HCT116 (cell line): ENCODE data around the gene PPP1R13L. TPM values are rescaled to one million over a fixed set of nuclear protein-coding genes. Genes with fewer than 3 reads are reported as not detected.

Experiments used
- ATAC-seq: fragments of 200-7000 bp; cut with Tn5 transposase; 2 replicates; pipeline ENCODE4 v1.9.1; 2020; ENCODE audit warnings: mild to moderate bottlenecking, moderate library complexity
- BruUV-seq: library from RNA; stranded (reverse); fragments of 400-500 nt; replicated peaks from 2 replicates; lab custom pipeline; 2021; lab: Mats Ljungman, UMichigan
- CTCF ChIA-PET: fragments of 300-600 bp; sonication (Branson Sonifier 250); formaldehyde crosslinking; loops from one replicate; lab custom pipeline; 2021; ENCODE audit warnings: antibody characterized with exemption; lab: Charles Lee
- POLR2A ChIA-PET: fragments of 300-600, 350-600 bp; sonication (Branson Sonifier 250); formaldehyde crosslinking; loops from one replicate; lab custom pipeline; 2021; ENCODE audit warnings: antibody characterized with exemption; lab: Charles Lee
- RAD21 ChIA-PET, 2 experiments: fragments of 300-600 bp; sonication (Branson Sonifier 250); formaldehyde crosslinking; loops; one replicate each; lab custom pipeline; 2023; ENCODE audit warnings: low total read pairs in 2 of 2; ENCODE audit not compliant: uncharacterized antibody in 2 of 2, unreplicated experiment in 2 of 2, low non-redundant PET in 1 of 2; lab: Charles Lee
- DNase-seq: peaks from one replicate; pipeline ENCODE4 v3.0.0-alpha.2; 2010; ENCODE audit warnings: low read depth, low spot score
- H2AFZ ChIP-seq: fragments of 200-600 bp; shearing (Covaris generic), sonication (generic); 2 replicates; pipeline ENCODE4 v1.6.1; 2017; ENCODE audit warnings: low read depth, mixed run types, mixed read lengths, antibody characterized with exemption, low read length; ENCODE audit not compliant: poor library complexity, severe bottlenecking
- H3K27ac ChIP-seq: 2 replicates; pipeline ENCODE4 v1.5.1; 2012; ENCODE audit warnings: low read depth, low read length
- H3K27me3 ChIP-seq: fragments of 200-600 bp; sonication (generic); 2 replicates; pipeline ENCODE4 v1.6.1; 2016; ENCODE audit warnings: mixed run types, low read length, mixed read lengths; ENCODE audit not compliant: insufficient read depth
- H3K36me3 ChIP-seq, 2 experiments: fragments of 200-500 bp in 1 of 2; fragments of 200-600 bp in 1 of 2; sonication (Bioruptor generic) in 1 of 2; sonication (generic) in 1 of 2; 2 replicates each; pipeline versions ENCODE4 v1.5.1 to v1.6.1; 2014 to 2016; ENCODE audit warnings: low read length in 2 of 2, inconsistent platforms in 1 of 2, mixed read lengths in 1 of 2, mixed run types in 1 of 2; ENCODE audit not compliant: insufficient read depth in 2 of 2, control insufficient read depth in 1 of 2
- H3K4me1 ChIP-seq, 2 experiments: fragments of 200-600 bp in 1 of 2; sonication (generic) in 1 of 2; 2 replicates each; pipeline versions ENCODE4 v1.5.1 to v1.6.1; 2012 to 2017; ENCODE audit warnings: low read length in 2 of 2, inconsistent platforms in 1 of 2, mild to moderate bottlenecking in 1 of 2, mixed read lengths in 1 of 2, mixed run types in 1 of 2, moderate library complexity in 1 of 2; ENCODE audit not compliant: insufficient read depth in 2 of 2, control insufficient read depth in 1 of 2
- H3K4me2 ChIP-seq: fragments of 200-600 bp; sonication (generic); 2 replicates; pipeline ENCODE4 v1.6.1; 2017; ENCODE audit warnings: mixed run types, low read length, mixed read lengths
- H3K4me3 ChIP-seq, 2 experiments: fragments of 200-600 bp in 1 of 2; sonication (generic) in 1 of 2; replicated peaks in 1 of 2; 2 replicates each; pipeline ENCODE4 v1.5.1; 2011 to 2016; ENCODE audit warnings: low read length in 2 of 2, control low read depth in 1 of 2, low read depth in 1 of 2, mild to moderate bottlenecking in 1 of 2, mixed read lengths in 1 of 2, mixed run types in 1 of 2
- H3K79me2 ChIP-seq: fragments of 200-600 bp; sonication (generic); 2 replicates; pipeline ENCODE4 v1.6.1; 2017; ENCODE audit warnings: mild to moderate bottlenecking, mixed run types, low read length, moderate library complexity, mixed read lengths; ENCODE audit not compliant: insufficient read depth
- H3K9ac ChIP-seq: fragments of 200-600 bp; sonication (generic); 2 replicates; pipeline ENCODE4 v1.6.1; 2016; ENCODE audit warnings: low read length, mixed read lengths
- H3K9me2 ChIP-seq: fragments of 200-600 bp; sonication (generic), shearing (Covaris generic); 2 replicates; pipeline ENCODE4 v1.6.1; 2017; ENCODE audit warnings: mixed run types, mild to moderate bottlenecking, moderate library complexity; ENCODE audit not compliant: insufficient read depth
- H3K9me3 ChIP-seq, 2 experiments: fragments of 200-500 bp in 1 of 2; fragments of 200-600 bp in 1 of 2; sonication (Bioruptor generic) in 1 of 2; sonication (generic) in 1 of 2; 2 replicates each; pipeline ENCODE4 v1.6.1; 2014 to 2017; ENCODE audit warnings: low read length in 2 of 2, mixed read lengths in 2 of 2, inconsistent platforms in 1 of 2, low read depth in 1 of 2, mild to moderate bottlenecking in 1 of 2, mixed run types in 1 of 2, moderate library complexity in 1 of 2; ENCODE audit not compliant: control insufficient read depth in 1 of 2, insufficient read depth in 1 of 2
- H4K20me1 ChIP-seq: fragments of 200-600 bp; sonication (generic), shearing (Covaris generic); 2 replicates; pipeline ENCODE4 v1.6.1; 2017; ENCODE audit warnings: mixed run types, mild to moderate bottlenecking, moderate library complexity; ENCODE audit not compliant: insufficient read depth
- CBX3 ChIP-seq: IDR thresholded peaks from 2 replicates; pipeline ENCODE4 v1.6.1; 2012; ENCODE audit warnings: low read depth
- CEBPB ChIP-seq: IDR thresholded peaks from 2 replicates; pipeline ENCODE4 v1.6.1; 2012; ENCODE audit warnings: low read depth
- EGR1 ChIP-seq: IDR thresholded peaks from 2 replicates; pipeline ENCODE4 v1.6.1; 2012; ENCODE audit warnings: low read depth
- ELF1 ChIP-seq: IDR thresholded peaks from 2 replicates; pipeline ENCODE4 v1.6.1; 2012; ENCODE audit warnings: low read depth, borderline replicate concordance
- EZH2 ChIP-seq: fragments of 200-600 bp; sonication (generic); IDR thresholded peaks from 2 replicates; pipeline ENCODE4 v1.6.1; 2017; ENCODE audit warnings: antibody characterized with exemption, mixed run types
- EZH2phosphoT487 ChIP-seq: fragments of 200-600 bp; IDR thresholded peaks from 2 replicates; pipeline ENCODE4 v1.6.1; 2018; ENCODE audit warnings: antibody characterized with exemption, borderline replicate concordance
- FOSL1 ChIP-seq: IDR thresholded peaks from 2 replicates; pipeline ENCODE4 v1.6.1; 2012; ENCODE audit warnings: low read depth
- JUND ChIP-seq: IDR thresholded peaks from 2 replicates; pipeline ENCODE4 v1.6.1; 2012
- POLR2AphosphoS5 ChIP-seq: IDR thresholded peaks from 2 replicates; pipeline ENCODE4 v1.6.1; 2011; ENCODE audit warnings: mild to moderate bottlenecking, low read depth, low read length, moderate library complexity
- RAD21 ChIP-seq: IDR thresholded peaks from 2 replicates; pipeline ENCODE4 v1.6.1; 2012; ENCODE audit warnings: low read depth, mild to moderate bottlenecking
- SIN3A ChIP-seq: IDR thresholded peaks from 2 replicates; pipeline ENCODE4 v1.6.1; 2012; ENCODE audit warnings: low read depth
- SP1 ChIP-seq: IDR thresholded peaks from 2 replicates; pipeline ENCODE4 v1.6.1; 2012; ENCODE audit warnings: low read depth
- SRF ChIP-seq: IDR thresholded peaks from 2 replicates; pipeline ENCODE4 v1.6.1; 2012; ENCODE audit warnings: low read depth
- YY1 ChIP-seq: IDR thresholded peaks from 2 replicates; pipeline ENCODE4 v1.6.1; 2011; ENCODE audit warnings: low read length, low read depth, moderate library complexity, mild to moderate bottlenecking; ENCODE audit not compliant: insufficient replicate concordance; ENCODE audit errors: extremely low read depth
- ZFX ChIP-seq: fragments of 450-650 bp; IDR thresholded peaks from 2 replicates; pipeline ENCODE4 v1.6.1; 2017
- ZNF274 ChIP-seq: fragments of 200-500 bp; sonication (Bioruptor generic); IDR thresholded peaks from 2 replicates; pipeline ENCODE4 v1.6.1; 2014; ENCODE audit warnings: mild to moderate bottlenecking, low read depth, low read length, inconsistent platforms
- intact Hi-C: fragments of 100-400 bp; cut with micrococcal nuclease; formaldehyde crosslinking; loops from 2 replicates; pipeline ENCODE4 v1.10.0; 2022
- total RNA-seq: library from RNA; stranded (reverse); gene quantifications from one replicate; pipeline ENCODE4 v1.2.1, GENCODE V29; 2021; ENCODE audit not compliant: unreplicated experiment
- TF ChIP-seq, protein P1 (sequence below), 3 experiments: fragments of 200-600 bp in 1 of 3; sonication (generic) in 1 of 3; IDR thresholded peaks in 2 of 3; conservative IDR thresholded peaks in 1 of 3; 2 replicates each; pipeline ENCODE4 v1.5.1; 2012 to 2017; ENCODE audit warnings: low read depth in 2 of 3, low read length in 2 of 3, antibody characterized with exemption in 1 of 3, borderline replicate concordance in 1 of 3, control low read depth in 1 of 3, mild to moderate bottlenecking in 1 of 3, mixed read lengths in 1 of 3, mixed run types in 1 of 3, moderate library complexity in 1 of 3; ENCODE audit not compliant: insufficient read depth in 1 of 3
- TF ChIP-seq, protein P2 (sequence below): IDR thresholded peaks from 2 replicates; pipeline ENCODE4 v1.6.1; 2012
- TF ChIP-seq, protein P3 (sequence below): IDR thresholded peaks from 2 replicates; pipeline ENCODE4 v1.6.1; 2012
- TF ChIP-seq, protein P4 (sequence below): IDR thresholded peaks from 2 replicates; pipeline ENCODE4 v1.6.1; 2011; ENCODE audit warnings: mild to moderate bottlenecking, low read length, moderate library complexity; ENCODE audit not compliant: insufficient replicate concordance; ENCODE audit errors: extremely low read depth

Gene PPP1R13L
- total RNA-seq, 1 experiment from 2014 or later: 89.1 TPM

DNA sequence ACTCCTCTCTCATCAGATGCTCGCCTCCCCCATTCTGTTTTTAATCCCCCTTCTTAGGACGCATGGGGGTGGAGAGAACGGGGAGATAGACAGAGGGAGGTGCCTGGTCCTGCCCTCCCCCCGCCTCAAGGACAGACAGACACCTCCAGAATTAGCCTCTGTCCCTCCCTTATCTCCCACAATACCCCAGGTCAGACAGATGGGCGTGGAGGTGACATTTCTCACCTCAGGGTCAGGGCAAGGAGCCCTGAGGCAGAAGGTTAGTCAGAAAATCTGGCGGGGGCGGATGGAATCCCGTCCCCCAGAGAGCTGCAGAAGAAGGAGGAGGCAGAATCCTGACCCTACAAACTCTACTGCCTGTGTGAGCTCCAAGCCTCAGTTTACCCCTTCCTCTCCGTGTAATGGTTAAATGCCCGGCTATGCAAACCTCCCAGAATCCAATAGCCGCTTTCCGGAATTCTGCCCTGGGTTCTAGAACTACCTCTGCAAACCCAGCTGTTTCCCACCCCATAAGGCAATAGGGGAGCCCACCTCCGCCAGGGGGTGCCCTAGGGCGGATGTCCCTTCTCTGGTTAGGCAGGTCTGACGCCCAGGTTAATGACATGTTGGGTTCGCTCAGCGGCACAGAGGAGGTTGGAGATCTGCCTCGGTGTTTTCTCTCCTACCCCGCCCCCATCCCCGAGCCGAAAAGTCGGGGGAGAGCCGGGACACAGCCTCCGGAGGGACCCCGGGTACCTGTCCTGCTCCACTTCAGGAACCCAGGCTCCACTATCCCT, 900 bp downstream of the PPP1R13L start:
- Histone ChIP-seq H4K20me1 (no peaks in the 10 kb centered on the region), H3K4me2 (peak overlapping the region; percentile 78), H3K79me2 (peaks cover 76% of the 10 kb centered on the region), H3K4me3 (peak overlapping the region; percentile 83 to 99), H3K9me3 (no peaks in the 10 kb centered on the region), H3K36me3 (peaks cover 0 to 10% of the 10 kb centered on the region in 2 experiments; a peak in 1 of 4 replicates), H3K27ac (peak overlapping the region; percentile 87), H3K9me2 (no peaks in the 10 kb centered on the region), H2AFZ (no peak overlapping the region), H3K4me1 (peaks cover 27 to 61% of the 10 kb centered on the region in 2 experiments), H3K27me3 (no peaks in the 10 kb centered on the region), H3K9ac (peak overlapping the region; percentile 79)
- RAD21 ChIA-PET: interaction anchor here in 1 of 2 experiments (1.2 kb wide), 1 partner anchor 75 kb away, joined by 3 read pairs; no protein-coding TSS in a partner anchor
- DNase-seq (no peak), ATAC-seq (peak; percentile 31)
- intact Hi-C loops: no loop called here
- CTCF ChIA-PET: interaction anchor here (0.7 to 2.7 kb wide), 10 partner anchors 9 to 239 kb away, joined by 3 to 22 read pairs (median 4); no protein-coding TSS in a partner anchor
- POLR2A ChIA-PET: interaction anchor here (0.8 to 3.1 kb wide), 4 partner anchors 21 to 238 kb away, joined by 4 to 16 read pairs (median 5); partner anchors contain the start of gene FOSB
- BruUV-seq: no TSS peak
- TF ChIP-seq SP1 (peak; percentile 34; the same call in 1 of the 2 replicates), ZFX (no peak), CBX3 (no peak), JUND (no peak), POLR2AphosphoS5 (peak; percentile 55; the same call in 1 of the 2 replicates), ZNF274 (no peak), EZH2phosphoT487 (no peak), EGR1 (peak; percentile 72), YY1 (no peak), FOSL1 (no peak), SIN3A (peak; percentile 10; the same call in 1 of the 2 replicates), RAD21 (no peak), ELF1 (no peak), CEBPB (no peak), EZH2 (no peak), SRF (peak; percentile 77; the same call in 1 of the 2 replicates)
- TF ChIP-seq, protein P1, sequence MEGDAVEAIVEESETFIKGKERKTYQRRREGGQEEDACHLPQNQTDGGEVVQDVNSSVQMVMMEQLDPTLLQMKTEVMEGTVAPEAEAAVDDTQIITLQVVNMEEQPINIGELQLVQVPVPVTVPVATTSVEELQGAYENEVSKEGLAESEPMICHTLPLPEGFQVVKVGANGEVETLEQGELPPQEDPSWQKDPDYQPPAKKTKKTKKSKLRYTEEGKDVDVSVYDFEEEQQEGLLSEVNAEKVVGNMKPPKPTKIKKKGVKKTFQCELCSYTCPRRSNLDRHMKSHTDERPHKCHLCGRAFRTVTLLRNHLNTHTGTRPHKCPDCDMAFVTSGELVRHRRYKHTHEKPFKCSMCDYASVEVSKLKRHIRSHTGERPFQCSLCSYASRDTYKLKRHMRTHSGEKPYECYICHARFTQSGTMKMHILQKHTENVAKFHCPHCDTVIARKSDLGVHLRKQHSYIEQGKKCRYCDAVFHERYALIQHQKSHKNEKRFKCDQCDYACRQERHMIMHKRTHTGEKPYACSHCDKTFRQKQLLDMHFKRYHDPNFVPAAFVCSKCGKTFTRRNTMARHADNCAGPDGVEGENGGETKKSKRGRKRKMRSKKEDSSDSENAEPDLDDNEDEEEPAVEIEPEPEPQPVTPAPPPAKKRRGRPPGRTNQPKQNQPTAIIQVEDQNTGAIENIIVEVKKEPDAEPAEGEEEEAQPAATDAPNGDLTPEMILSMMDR (IDR thresholded peaks at IDR 0.05 in 2 of 3, conservative IDR thresholded peaks at IDR 0.05 in 1 of 3; ENCODE audit: borderline replicate concordance in 1 of 3, insufficient read depth in 1 of 3, low read depth in 2 of 3, low read length in 2 of 3): peak; percentile 50 to 92 (median 86); a peak in 5 of 6 replicates
- TF ChIP-seq, protein P2, sequence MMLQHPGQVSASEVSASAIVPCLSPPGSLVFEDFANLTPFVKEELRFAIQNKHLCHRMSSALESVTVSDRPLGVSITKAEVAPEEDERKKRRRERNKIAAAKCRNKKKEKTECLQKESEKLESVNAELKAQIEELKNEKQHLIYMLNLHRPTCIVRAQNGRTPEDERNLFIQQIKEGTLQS: no peak
- TF ChIP-seq, protein P3, sequence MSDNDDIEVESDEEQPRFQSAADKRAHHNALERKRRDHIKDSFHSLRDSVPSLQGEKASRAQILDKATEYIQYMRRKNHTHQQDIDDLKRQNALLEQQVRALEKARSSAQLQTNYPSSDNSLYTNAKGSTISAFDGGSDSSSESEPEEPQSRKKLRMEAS: no peak
- TF ChIP-seq, protein P4, sequence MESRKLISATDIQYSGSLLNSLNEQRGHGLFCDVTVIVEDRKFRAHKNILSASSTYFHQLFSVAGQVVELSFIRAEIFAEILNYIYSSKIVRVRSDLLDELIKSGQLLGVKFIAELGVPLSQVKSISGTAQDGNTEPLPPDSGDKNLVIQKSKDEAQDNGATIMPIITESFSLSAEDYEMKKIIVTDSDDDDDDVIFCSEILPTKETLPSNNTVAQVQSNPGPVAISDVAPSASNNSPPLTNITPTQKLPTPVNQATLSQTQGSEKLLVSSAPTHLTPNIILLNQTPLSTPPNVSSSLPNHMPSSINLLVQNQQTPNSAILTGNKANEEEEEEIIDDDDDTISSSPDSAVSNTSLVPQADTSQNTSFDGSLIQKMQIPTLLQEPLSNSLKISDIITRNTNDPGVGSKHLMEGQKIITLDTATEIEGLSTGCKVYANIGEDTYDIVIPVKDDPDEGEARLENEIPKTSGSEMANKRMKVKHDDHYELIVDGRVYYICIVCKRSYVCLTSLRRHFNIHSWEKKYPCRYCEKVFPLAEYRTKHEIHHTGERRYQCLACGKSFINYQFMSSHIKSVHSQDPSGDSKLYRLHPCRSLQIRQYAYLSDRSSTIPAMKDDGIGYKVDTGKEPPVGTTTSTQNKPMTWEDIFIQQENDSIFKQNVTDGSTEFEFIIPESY: no peak
